Mammary epithelial cell (primary cell): ENCODE results near the gene ADGRG1.

Experiments
- EZH2 ChIP-seq: IDR thresholded peaks from 2 replicates; pipeline ENCODE4 v1.6.1; 2012; ENCODE audit warnings: low read length, inconsistent platforms, borderline replicate concordance
- TF ChIP-seq, protein P1 (sequence below), 2 donors: IDR thresholded peaks in 1 of 2; conservative IDR thresholded peaks in 1 of 2; 2 replicates each; pipeline ENCODE4 v1.5.1; 2011 to 2012; ENCODE audit warnings: inconsistent platforms in 2 of 2, low read length in 2 of 2, mild to moderate bottlenecking in 2 of 2, control low read depth in 1 of 2, low read depth in 1 of 2; ENCODE audit not compliant: insufficient read depth in 1 of 2; ENCODE audit errors: extremely low read depth in 1 of 2

DNA sequence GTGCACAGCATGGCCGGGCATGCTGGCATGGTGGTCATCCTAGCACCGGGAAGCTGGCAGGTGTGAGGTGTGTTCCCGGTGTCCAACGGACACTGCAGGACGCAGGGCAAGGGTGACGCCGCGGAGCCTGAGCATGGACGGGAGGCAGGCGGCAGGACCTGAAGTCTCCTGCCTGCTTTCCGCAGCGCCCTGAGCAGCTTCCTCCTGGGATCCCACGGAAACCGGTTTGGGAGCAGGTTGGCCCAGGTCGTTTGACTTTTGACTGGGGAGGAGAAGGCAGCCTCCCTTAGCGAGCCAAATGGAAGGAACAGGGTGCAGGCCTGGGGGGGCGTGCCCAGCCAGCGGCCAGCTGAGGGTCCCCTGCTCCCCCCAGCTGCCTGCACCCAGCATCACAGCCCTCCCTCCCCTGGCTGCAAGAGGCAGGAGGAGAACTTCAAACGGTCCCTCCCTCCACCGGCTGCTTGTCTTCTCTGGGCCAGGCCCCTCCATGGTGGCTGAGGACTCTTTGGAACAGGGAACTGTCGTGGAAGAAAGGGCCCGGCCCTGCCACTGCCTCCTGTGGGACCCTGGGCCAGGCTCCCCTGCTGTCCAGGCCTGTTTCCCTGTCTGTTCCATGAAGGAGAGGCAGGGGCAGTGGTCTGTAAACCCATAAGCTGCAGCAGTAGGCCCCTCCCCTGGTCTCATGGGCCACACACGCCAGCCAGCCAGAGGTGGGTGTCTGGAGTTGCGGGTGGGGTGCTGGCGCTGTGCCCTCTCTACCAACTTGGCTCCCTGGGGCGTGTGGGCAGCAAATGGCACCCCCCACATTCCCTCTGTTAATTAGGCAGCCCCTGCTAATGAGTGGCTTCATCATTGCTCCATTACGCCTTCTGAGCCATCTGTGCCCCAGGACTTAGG is 7.8 kb upstream of the ADGRG1 start:
- TF ChIP-seq, protein P1, sequence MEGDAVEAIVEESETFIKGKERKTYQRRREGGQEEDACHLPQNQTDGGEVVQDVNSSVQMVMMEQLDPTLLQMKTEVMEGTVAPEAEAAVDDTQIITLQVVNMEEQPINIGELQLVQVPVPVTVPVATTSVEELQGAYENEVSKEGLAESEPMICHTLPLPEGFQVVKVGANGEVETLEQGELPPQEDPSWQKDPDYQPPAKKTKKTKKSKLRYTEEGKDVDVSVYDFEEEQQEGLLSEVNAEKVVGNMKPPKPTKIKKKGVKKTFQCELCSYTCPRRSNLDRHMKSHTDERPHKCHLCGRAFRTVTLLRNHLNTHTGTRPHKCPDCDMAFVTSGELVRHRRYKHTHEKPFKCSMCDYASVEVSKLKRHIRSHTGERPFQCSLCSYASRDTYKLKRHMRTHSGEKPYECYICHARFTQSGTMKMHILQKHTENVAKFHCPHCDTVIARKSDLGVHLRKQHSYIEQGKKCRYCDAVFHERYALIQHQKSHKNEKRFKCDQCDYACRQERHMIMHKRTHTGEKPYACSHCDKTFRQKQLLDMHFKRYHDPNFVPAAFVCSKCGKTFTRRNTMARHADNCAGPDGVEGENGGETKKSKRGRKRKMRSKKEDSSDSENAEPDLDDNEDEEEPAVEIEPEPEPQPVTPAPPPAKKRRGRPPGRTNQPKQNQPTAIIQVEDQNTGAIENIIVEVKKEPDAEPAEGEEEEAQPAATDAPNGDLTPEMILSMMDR (conservative IDR thresholded peaks at IDR 0.05 in 1 of 2, IDR thresholded peaks at IDR 0.05 in 1 of 2; ENCODE audit: extremely low read depth in 1 of 2, insufficient read depth in 1 of 2, low read depth in 1 of 2, low read length in 2 of 2), result no peak
- no peak for TF ChIP-seq EZH2
